GM19438 (cell line): ENCODE results near the gene RALGDS.
A peak's percentile ranks its signal among the peaks of the same experiment; 100 is the strongest.

Experiments used
- ATAC-seq: cut with Tn5 transposase; IDR thresholded peaks from one replicate; pipeline ENCODE4 v1.9.1; 2021; ENCODE audit warnings: low read depth; ENCODE audit not compliant: unreplicated experiment

The RALGDS gene

DNA sequence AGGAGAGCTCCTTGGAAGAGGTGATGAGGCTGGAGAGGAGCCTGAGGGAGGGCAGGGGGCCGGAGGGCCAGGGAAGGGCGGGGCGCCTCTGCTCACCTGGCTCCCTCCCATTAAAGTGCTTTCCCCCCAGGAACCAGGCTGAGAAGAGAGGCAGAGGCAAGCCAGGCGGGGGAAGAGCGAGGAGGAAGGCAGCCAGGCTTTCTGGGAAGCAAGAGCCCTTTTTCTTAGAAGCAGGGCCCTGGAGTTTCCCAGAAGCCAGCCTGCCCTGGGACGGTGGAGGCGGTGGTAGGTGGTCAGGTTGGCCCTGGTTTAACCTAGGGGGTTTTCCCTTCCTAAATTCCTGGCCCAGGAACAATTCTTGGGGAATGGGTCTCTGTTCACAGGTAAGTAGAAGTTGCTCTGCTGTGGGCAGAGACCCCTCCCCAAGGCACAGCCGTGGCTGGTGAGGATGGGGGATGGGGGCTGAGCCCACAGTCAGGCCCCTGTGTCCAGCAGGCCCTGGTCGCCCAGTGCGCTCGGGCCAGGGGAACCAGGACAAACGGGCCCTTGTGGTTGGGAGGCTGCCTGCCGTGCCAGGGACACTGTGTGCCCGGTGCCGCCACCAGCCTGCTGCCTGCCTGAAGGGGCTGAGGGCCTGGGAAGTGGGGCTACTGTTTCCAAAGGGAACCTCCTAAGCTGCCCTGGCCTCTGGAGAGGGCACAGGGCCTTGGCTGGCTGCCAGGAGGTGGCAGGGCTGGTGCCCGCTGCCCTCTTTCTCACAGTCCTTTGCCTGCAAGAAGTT lies 16.6 kb upstream of the RALGDS start:
- no peak for ATAC-seq

DNA sequence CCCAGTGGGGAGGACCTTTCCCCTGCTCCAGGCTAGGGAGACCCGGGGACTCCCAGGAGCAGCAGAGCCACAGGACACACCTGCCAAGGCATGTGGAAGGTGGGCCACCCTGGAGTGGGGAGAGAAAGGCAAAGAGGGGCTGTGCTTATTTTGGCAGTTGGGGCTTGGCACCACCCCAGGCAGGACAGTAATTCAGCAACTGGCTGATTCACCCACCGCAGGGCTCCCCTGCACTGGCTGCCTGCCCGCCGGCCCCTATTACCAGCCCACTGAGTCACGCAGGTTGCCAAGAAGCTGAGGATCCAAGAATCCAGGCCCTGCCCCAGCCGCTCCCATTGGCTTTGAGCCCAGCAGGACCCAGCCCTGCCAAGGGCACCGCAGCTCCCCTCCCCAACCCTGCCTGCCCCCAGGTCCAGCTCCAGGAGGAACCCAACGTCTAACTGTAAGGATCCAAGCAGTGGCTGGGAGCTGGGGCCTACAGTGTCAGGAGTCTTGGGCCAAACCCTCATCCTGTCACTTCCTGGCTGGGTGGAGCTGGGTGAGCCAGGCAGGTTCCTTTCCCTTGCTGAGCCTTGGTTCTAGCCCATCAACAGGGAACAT lies 14.2 kb upstream of the RALGDS start:
- ATAC-seq: no peak

DNA sequence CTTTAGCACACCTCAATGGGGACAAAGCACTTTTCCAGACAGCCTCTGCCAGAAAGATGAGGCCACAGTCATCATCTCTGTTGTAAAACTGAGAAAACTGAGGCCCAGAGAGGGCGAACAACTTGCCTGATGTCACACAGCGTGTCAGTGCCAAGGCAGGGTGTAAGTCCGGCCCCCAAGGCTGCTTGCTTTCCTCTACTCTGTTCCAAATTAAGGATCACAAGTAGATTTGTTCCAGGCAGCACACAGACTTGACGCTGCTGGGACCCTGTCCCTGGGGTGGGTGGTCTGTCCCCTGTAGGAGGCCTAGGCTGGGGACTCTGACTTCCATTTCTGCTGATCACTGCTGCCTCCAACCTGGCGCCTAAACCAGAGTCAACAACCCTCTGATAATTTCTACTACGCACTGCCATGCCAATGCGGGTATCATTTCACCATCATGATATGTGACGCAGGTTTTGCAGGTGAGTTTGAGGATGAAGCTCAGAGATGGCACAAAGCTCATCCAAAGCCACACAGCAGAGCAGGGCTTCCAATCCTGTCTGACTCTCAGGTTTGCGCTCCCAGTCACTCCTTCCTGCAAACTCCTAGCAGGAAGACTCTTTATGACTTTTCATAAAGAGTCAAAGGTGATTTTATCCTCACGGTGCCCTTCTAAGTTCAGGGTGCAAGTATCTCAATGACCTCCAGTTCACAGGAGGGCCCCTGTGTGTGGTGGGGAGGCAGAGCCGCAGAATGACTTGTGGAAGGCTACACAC lies 13.5 kb upstream of the RALGDS start:
- ATAC-seq: no peak

DNA sequence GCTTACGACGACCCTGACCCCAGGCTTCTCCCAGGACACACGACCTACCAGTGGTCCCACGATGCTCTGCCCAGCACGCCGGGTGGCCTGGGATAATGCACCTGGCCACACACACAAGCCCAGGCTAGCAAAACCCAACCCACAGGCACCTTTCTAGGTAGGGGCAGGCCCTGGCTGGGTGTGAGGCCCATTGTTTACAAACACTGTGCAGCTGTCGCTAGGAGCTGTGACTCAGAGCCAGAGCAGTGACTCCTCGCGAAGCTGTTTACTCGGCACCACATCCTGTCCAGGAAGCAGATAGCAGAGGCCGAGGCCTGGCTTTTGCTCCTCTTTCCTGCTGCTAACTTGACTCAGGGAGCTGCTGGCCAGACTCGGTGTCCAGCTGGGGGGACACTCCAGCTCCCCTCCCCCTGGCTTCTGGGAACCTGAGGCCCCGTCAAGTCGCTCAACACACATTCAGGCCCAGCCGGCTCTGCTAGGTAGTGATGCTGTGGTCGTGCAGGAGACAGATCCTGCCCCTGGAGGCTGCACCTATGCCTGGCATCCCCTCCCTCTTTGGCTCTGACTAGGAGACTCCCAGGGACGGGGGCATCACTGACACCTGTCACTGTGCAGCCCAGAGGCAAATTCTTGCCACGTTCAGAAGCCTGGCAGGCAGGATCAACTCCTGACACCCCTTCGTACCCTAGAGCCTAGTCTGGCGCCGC lies 12.8 kb upstream of the RALGDS start:
- peak; percentile 93 for ATAC-seq

DNA sequence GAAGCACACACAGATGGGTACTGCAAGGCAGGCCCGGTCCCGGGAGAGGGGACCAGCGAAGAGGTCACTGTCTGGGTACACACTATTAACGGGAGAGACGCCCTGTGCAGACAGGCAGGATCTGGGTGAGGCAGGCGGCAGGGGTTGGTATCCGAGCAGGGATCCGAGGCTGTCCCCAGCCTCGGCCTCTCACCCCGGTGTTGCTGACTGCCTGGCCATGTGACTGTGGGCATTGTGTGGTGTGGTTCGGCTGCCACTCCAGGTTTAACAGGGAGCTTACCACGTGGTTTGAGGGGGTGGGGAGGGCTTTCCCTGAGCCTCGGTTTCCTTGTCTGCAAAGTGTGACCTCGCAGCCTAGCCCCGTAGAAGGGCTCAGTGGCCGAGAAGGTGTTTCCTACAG lies 11.1 kb upstream of the RALGDS start:
- ATAC-seq: no peak

DNA sequence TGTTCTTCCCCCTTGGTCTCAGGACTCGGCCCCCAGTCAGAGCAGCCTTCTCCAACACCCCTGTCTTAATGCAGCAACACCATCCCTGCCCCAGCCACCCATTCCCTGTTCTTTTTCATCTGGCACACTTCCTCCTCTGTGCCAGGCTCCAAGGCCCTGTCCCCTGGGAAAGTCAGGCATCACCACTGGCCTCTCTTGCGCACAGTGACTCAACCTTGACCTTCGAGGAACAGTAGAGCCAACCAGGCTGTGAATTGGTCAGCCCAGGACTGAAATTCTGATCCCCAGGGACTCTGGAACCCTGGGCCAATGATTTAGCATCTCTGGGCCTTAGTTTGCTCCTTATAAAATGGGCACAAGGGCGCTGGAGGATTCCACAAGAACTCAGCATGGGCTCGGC lies 10.5 kb upstream of the RALGDS start:
- ATAC-seq: no peak

DNA sequence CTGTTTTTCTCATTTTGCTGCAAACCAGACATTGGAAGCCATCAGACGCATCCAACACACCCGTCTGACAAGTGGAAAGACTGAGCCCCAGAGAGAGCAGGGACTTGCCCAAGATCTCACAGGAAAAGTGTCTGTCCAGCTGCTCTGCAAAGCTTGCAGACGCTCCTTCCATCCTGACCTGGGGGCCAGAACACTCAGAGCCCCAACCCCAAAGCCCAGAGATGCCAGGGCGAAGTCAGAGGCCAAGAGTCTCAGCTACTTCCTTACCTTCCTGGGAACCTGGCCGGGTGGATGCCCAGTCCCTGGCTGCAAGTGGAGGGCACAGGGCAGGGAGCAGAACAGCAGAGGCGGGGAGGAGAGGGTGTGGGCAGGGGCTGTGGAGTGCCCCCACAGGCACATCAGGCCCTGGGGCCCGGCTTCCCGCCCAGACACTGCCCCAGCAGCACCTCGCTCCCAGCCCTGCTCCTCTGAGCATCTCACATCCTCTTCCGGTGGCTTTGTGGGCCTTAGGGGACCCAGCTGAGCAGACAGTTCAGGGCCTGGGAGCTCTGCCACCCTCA lies 9.7 kb upstream of the RALGDS start:
- ATAC-seq: no peak

DNA sequence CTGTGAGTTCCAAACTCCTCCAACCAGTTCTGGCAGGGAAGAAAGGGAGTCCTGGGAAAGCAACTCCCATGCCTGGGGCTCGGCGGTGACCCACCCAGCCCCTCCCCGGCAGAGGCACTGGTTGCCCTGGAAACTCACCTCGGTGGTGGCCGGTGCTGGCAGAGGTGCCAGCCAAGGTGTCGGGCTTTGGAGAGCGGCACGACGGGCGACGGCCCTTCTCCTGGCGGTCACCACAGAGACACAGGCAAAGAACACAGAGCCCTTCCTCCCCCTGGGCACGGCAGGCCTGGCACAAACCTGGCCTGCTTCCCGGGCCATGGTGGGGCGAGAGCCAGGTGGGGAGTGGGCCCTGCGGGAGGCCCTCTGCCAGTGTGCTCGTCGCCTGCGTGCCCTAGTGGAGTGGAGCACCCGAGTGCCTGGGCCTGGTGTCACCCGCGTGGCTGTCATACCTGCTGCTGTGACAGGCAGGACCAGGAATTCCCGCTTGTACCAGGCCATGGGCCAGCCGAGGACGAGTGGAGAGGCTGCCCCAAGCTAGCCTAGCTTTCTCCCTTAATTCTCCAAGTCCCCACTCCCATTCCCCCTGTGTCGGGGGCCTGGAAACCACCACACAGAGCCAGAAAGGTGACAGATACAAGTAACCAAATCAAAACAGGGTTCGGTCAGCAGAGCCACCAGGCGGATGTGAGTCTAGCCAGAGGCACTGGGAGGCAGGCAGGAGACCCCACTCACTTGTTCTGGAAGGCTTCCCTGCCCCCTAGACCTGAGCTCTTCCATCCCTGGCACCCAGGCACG lies 8.2 kb upstream of the RALGDS start:
- ATAC-seq: no peak

DNA sequence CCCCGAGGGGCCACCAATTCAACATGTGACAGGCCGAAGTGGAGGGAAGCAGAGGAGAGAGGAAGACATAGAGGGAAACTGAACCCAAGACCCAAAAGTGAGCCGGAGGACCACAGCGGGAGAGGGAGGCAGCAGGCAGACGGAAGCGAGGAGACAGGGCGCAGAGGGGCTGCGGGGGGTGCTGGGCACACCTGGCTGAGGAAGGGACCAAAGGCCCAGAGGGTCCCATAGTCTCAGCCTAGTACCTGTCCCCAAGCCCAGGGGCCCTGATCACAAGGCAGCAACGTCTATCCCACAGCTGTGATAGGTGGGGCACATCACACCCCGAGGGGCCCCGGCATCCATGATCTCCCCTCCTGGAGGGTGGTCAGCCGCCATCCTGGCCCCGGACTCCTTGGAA lies 7.1 kb upstream of the RALGDS start:
- no peak for ATAC-seq

DNA sequence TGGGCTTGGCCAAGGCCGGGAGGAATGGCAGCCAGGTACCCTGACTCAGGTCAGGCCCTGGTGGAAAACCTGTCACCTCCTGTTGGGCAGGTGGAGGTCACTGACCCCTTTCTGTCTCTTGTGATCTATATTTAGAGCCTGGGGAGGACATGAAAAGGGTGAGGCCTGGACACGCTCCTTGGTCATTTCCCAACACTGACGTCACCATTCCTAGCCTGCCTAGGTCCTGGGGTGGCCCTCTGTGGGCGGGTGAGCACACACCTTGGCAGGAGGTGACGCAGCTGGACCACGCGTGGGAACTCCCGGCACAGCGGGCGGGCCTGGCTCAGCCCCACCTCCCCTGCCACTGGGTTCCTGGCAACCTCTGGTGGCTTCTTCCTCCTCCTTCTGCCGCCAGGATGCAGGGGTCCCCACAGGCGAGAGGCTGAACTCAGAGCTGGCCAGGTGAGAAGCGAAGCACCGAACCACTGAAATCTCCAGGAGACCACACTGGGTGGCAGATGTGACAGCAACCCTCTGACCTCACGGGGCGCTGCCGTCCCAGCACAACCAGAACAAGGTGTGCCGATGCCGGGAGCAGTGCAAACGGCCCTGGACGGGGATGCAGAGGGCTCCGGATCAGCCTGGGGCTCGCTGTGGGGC lies 6.4 kb upstream of the RALGDS start:
- no peak for ATAC-seq

DNA sequence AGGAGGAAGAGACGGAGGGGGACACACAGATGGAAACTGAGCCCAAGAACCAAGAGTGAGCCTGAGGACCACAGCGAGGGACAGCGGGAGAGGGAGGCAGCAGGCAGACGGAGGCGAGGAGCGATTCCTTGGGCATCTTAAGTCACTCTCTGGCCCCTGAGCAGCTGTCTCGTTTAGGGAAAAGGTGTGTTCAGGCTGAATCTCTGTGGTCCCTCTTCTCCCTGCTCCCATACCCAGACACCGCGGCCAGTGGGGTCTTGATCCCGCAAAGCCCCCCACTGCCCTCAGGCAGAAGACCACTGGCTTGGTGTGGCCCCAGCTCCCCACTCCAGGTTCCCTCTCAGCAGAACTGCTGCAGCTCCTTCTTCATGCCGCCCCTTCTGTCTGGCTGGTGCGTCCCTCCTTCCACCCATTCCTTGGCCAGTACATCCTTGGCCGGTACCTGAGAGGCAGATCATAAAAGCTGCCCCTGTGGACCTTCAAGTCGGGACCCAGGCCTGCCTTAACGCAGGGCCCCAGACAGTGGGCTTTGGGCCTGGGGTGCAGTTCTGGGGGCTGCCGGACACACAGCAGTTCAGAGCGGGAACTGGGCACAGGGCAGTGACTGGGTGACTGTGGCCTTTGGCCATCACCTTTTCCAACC lies 5.8 kb upstream of the RALGDS start:
- ATAC-seq: no peak

DNA sequence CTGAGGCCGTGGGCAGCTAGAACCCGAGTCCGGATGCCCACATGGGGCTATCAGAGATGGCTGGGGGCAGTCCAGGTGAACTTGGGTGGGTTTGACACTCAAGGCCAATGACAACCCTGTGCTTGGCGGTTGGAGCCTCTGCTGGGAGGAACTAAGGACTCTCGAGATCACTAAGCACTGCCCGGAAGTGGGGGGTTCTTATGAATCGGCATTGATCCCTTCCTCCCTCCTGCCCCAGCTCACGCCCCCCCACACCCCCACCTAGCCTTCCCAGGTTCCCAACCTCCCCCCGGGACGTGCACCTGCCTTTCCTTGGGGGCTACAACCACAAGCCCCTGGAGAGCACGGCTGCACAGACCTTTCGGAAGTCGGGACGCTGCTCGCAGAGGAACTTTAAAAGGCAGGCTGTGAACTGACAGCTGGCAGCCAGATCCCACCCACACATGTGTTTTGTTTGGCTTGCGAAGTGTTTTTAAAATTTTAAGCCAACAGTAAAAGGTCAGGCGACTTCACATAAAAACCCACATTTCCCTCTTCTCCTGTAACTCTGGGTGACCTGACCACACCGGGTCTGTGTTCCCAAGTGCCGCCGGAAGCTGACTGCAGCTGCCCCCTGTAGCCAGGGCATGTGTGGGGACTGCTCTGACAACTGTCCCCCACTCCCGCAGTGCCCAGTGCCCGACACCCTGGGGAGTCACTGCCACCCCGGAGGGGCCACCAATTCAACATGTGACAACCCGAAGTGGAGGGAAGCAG lies 5.1 kb upstream of the RALGDS start:
- no peak for ATAC-seq

DNA sequence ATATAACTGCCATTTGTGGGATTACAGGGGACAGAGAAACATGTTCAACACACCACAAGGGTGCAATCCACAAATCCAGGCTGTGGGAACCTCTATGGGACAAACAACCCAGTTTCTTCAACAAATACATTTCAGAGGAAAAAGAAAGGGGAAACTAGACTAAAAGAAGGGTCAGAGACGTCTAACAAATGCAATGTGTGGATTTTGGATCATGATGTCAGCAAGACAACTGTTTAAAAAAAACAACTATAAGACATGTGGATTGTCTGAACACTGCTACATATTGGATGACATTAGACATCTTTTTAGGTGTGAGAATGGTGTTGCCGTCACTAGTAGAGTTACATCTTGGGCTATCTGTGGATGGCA lies 3.9 kb upstream of the RALGDS start:
- ATAC-seq: no peak

DNA sequence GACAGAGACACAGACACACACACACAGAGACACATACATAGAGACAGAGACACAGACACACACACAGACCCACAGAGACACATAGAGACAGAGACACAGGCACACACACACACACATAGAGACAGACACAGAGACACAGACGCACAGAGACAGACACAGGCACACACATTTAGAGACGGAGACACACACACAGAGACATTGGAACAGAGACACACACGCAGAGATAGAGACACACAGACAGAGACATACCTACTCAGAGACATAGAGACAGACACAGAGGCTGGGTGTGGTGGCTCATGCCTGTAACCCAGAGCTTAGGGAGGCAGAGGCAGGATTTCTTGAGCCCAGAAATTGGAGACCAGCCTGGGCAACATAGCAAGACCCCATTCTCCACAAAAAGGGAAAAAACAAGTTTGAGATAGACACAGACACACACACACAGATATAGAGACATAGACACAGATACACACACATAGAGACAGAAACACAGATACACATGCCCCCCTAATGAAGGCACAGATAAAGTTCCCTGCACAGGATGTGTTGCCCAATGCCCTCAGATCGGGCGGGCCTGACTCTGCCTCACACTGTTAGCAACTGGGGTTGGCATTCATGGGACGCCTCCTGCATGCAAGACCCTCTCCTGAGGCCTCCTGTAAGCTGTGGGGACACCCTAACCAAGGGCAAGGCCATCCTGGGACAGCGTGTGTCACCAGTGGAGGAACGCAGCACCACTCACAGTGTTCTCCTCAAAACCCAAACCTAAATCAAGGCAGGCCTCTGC lies 3.3 kb upstream of the RALGDS start:
- ATAC-seq: no peak

DNA sequence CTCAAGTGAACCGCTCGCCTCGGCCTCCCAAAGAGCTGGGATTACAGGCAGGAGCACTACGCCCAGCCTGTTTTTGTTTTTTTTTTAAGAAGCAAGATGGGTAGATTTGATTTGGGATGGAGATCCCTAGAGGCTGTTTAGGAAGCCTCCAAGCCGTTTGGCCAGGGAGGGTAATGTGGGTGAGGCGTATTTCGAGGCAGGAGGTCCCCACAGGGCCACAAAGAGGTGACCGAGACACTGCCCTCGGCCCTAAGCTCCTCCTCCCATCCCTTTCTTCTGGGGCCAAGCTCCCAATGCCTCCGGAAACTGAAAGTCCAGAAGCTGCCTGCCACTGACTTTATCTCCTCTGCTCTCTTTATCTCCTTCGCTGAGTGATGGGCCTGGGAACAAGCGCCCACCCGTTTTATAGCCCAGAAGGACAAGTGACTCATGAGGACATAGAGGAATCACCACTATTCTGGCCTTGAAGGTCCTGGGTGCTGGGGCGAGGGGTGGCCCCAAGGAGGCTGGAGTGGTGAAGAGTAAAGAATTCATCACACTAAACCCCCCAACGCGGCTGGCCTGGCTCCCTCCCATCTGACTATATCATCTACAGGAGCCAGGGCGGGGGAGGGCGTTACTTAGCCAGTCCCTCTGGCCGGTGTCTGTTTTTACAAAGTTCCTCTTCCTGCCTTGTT lies 2.0 kb upstream of the RALGDS start:
- ATAC-seq: no peak

DNA sequence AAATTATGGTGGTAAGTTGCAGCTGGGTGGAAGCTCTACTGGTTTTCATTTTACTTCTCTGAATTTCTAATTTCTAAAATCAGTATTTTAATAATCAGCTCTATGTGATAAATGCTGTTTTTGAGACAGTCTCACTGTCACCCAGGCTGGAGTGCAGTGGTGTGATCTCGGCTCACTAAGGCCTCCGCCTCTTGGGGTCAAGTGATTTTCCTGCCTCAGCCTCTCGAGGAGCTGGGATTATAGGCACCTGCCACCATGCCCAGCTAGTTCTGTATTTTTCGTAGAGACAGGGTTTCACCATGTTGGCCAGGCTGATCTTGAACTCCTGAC lies 1.5 kb upstream of the RALGDS start:
- ATAC-seq: no peak

DNA sequence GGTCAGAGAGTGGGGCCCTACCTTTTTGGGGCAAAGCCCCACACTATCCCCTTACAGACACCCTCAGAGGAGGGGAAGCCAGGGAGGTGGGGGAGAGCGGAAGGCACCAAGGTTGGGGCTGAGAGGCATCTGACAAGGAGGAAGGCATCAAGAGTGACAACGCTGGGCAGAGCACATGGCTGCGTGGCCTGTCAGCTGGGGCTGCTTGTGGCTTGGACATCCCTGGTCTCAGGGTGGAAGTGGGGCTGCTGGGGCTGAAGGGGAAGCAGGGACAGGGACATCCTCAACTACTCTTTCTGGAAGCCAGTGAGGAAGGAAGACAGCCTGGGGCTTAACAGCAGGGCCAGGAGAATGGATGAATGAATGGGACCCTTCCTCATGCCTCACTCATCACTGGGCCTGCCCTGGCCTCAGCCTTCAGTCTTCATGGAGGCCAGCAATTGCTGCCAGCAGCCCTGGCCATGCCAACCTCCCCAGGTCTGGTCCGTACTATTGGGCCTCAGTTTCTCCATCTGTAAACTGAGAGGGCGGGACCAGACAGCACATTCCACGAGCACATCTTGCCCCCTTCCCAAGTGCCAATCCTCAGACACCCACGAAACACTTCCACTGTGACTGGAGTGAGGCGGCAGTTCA lies 993 bp upstream of the RALGDS start:
- ATAC-seq: no peak
